Measurements from ENCODE around the gene KCNJ12. TPM values are rescaled to one million over a fixed set of nuclear protein-coding genes. Genes with fewer than 3 reads are reported as not detected.

KCNJ12 gene
- total and polyA plus RNA-seq, 5 donors from 2014 or later = 0.15 TPM; not detected in 4

- peak overlapping the region in 1 of 3 donors; percentile 57 for H3K27ac Mint-ChIP-seq
- DNase-seq = no peak
- H3K27ac ChIP-seq (ENCODE audit: insufficient read depth, low read length, poor library complexity, severe bottlenecking) = no peak overlapping the region
These were observed 18.2 kb upstream of the KCNJ12 start for GRCh38 chr17:21357696-21358656.

GRCh38 chr17:21358682-21359482, 17.3 kb upstream of the KCNJ12 start:
- H3K36me3 ChIP-seq (ENCODE audit: control insufficient read depth, insufficient read depth, low read length) = no peaks in the 10 kb centered on the region
- H3K4me3 Mint-ChIP-seq = no peak overlapping the region
- ATAC-seq (ENCODE audit: low read depth in 2 of 2) (no peak), DNase-seq (no peak)
- H3K36me3 Mint-ChIP-seq = no peaks in the 10 kb centered on the region
- no peak overlapping the region for H3K27ac Mint-ChIP-seq
- H3K9me3 Mint-ChIP-seq = peaks cover 0 to 2% (median 0%) of the 10 kb centered on the region in 7 donors
- no peaks in the 10 kb centered on the region for H3K27me3 ChIP-seq (ENCODE audit: control insufficient read depth, insufficient read depth, low read length)
- no peak overlapping the region for H3K27ac ChIP-seq (ENCODE audit: insufficient read depth, low read length, poor library complexity, severe bottlenecking)
- no peaks in the 10 kb centered on the region for H3K4me1 Mint-ChIP-seq
- no peaks in the 10 kb centered on the region for H3K9me3 ChIP-seq (ENCODE audit: control insufficient read depth in 2 of 2, low read length in 2 of 2)
- no peaks in the 10 kb centered on the region for H3K27me3 Mint-ChIP-seq
- no peaks in the 10 kb centered on the region for H3K4me1 ChIP-seq (ENCODE audit: control insufficient read depth, insufficient read depth, low read length, poor library complexity, severe bottlenecking)
- H3K4me3 ChIP-seq (ENCODE audit: low read depth, low read length) = no peak overlapping the region

More at GRCh38 chr17:21357696-21358656, 18.2 kb upstream of the KCNJ12 start:
- peaks cover 0 to 2% (median 0%) of the 10 kb centered on the region in 7 donors for H3K9me3 Mint-ChIP-seq
- Histone ChIP-seq H3K27me3 (ENCODE audit: control insufficient read depth, insufficient read depth, low read length) (no peaks in the 10 kb centered on the region), H3K4me1 (ENCODE audit: control insufficient read depth, insufficient read depth, low read length, poor library complexity, severe bottlenecking) (no peaks in the 10 kb centered on the region), H3K9me3 (ENCODE audit: control insufficient read depth in 2 of 2, low read length in 2 of 2) (no peaks in the 10 kb centered on the region), H3K36me3 (ENCODE audit: control insufficient read depth, insufficient read depth, low read length) (no peaks in the 10 kb centered on the region), H3K4me3 (ENCODE audit: low read depth, low read length) (no peak overlapping the region)
- H3K27me3 Mint-ChIP-seq = no peaks in the 10 kb centered on the region
- H3K4me3 Mint-ChIP-seq = no peak overlapping the region
- ATAC-seq (ENCODE audit: low read depth in 2 of 2) = no peak
- H3K4me1 Mint-ChIP-seq = no peaks in the 10 kb centered on the region
- H3K36me3 Mint-ChIP-seq = no peaks in the 10 kb centered on the region

- H3K27ac Mint-ChIP-seq = no peak overlapping the region
These were observed 16.7 kb upstream of the KCNJ12 start for GRCh38 chr17:21359483-21359840.

GRCh38 chr17:21360048-21360447, 16.1 kb upstream of the KCNJ12 start:
- H3K27me3 Mint-ChIP-seq = no peaks in the 10 kb centered on the region
- DNase-seq = no peak
- H3K27ac Mint-ChIP-seq = peak overlapping the region in 1 of 3 donors; percentile 37

More at GRCh38 chr17:21359483-21359840, 16.7 kb upstream of the KCNJ12 start:
- H3K27me3 Mint-ChIP-seq = no peaks in the 10 kb centered on the region
- H3K36me3 Mint-ChIP-seq = no peaks in the 10 kb centered on the region
- DNase-seq (no peak), ATAC-seq (ENCODE audit: low read depth in 2 of 2) (no peak)
- H3K27me3 ChIP-seq (ENCODE audit: control insufficient read depth, insufficient read depth, low read length) = no peaks in the 10 kb centered on the region
- H3K36me3 ChIP-seq (ENCODE audit: control insufficient read depth, insufficient read depth, low read length) = no peaks in the 10 kb centered on the region
- H3K9me3 Mint-ChIP-seq = peaks cover 0 to 2% (median 0%) of the 10 kb centered on the region in 7 donors
- no peaks in the 10 kb centered on the region for H3K4me1 Mint-ChIP-seq
- H3K4me1 ChIP-seq (ENCODE audit: control insufficient read depth, insufficient read depth, low read length, poor library complexity, severe bottlenecking) = no peaks in the 10 kb centered on the region
- no peak overlapping the region for H3K4me3 ChIP-seq (ENCODE audit: low read depth, low read length)
- H3K27ac ChIP-seq (ENCODE audit: insufficient read depth, low read length, poor library complexity, severe bottlenecking) = no peak overlapping the region
- H3K4me3 Mint-ChIP-seq = no peak overlapping the region
- no peaks in the 10 kb centered on the region for H3K9me3 ChIP-seq (ENCODE audit: control insufficient read depth in 2 of 2, low read length in 2 of 2)

GRCh38 chr17:21361020-21361809, 14.9 kb upstream of the KCNJ12 start:
- Mint-ChIP-seq H3K27ac (no peak overlapping the region), H3K36me3 (no peaks in the 10 kb centered on the region), H3K4me1 (no peaks in the 10 kb centered on the region), H3K9me3 (peaks cover 0 to 2% (median 0%) of the 10 kb centered on the region in 7 donors), H3K4me3 (no peak overlapping the region), H3K27me3 (no peaks in the 10 kb centered on the region)
- H3K27me3 ChIP-seq (ENCODE audit: control insufficient read depth, insufficient read depth, low read length) = no peaks in the 10 kb centered on the region
- H3K4me3 ChIP-seq (ENCODE audit: low read depth, low read length) = no peak overlapping the region
- H3K27ac ChIP-seq (ENCODE audit: insufficient read depth, low read length, poor library complexity, severe bottlenecking) = no peak overlapping the region
- no peak for ATAC-seq (ENCODE audit: low read depth in 2 of 2)
- no peak for DNase-seq
- no peaks in the 10 kb centered on the region for H3K36me3 ChIP-seq (ENCODE audit: control insufficient read depth, insufficient read depth, low read length)
- no peaks in the 10 kb centered on the region for H3K4me1 ChIP-seq (ENCODE audit: control insufficient read depth, insufficient read depth, low read length, poor library complexity, severe bottlenecking)
- no peaks in the 10 kb centered on the region for H3K9me3 ChIP-seq (ENCODE audit: control insufficient read depth in 2 of 2, low read length in 2 of 2)

More at GRCh38 chr17:21360048-21360447, 16.1 kb upstream of the KCNJ12 start:
- Mint-ChIP-seq H3K36me3 (no peaks in the 10 kb centered on the region), H3K4me1 (no peaks in the 10 kb centered on the region), H3K9me3 (peaks cover 0 to 2% (median 0%) of the 10 kb centered on the region in 7 donors), H3K4me3 (no peak overlapping the region)
- no peak for ATAC-seq (ENCODE audit: low read depth in 2 of 2)
- H3K4me1 ChIP-seq (ENCODE audit: control insufficient read depth, insufficient read depth, low read length, poor library complexity, severe bottlenecking) = no peaks in the 10 kb centered on the region
- no peaks in the 10 kb centered on the region for H3K27me3 ChIP-seq (ENCODE audit: control insufficient read depth, insufficient read depth, low read length)
- H3K4me3 ChIP-seq (ENCODE audit: low read depth, low read length) = no peak overlapping the region
- H3K27ac ChIP-seq (ENCODE audit: insufficient read depth, low read length, poor library complexity, severe bottlenecking) = no peak overlapping the region
- H3K9me3 ChIP-seq (ENCODE audit: control insufficient read depth in 2 of 2, low read length in 2 of 2) = no peaks in the 10 kb centered on the region
- H3K36me3 ChIP-seq (ENCODE audit: control insufficient read depth, insufficient read depth, low read length) = no peaks in the 10 kb centered on the region

- H3K27ac Mint-ChIP-seq = no peak overlapping the region
- H3K27me3 ChIP-seq (ENCODE audit: control insufficient read depth, insufficient read depth, low read length) = no peaks in the 10 kb centered on the region
- no peak overlapping the region for H3K4me3 Mint-ChIP-seq
- peaks cover 7% of the 10 kb centered on the region for H3K27me3 Mint-ChIP-seq
- H3K9me3 ChIP-seq (ENCODE audit: control insufficient read depth in 2 of 2, low read length in 2 of 2) = no peaks in the 10 kb centered on the region
- H3K27ac ChIP-seq (ENCODE audit: insufficient read depth, low read length, poor library complexity, severe bottlenecking) = no peak overlapping the region
- DNase-seq = no peak
- H3K36me3 ChIP-seq (ENCODE audit: control insufficient read depth, insufficient read depth, low read length) = no peaks in the 10 kb centered on the region
- no peak overlapping the region for H3K4me3 ChIP-seq (ENCODE audit: low read depth, low read length)
- no peaks in the 10 kb centered on the region for H3K4me1 Mint-ChIP-seq
- H3K36me3 Mint-ChIP-seq = no peaks in the 10 kb centered on the region
- no peaks in the 10 kb centered on the region for H3K9me3 Mint-ChIP-seq
- no peaks in the 10 kb centered on the region for H3K4me1 ChIP-seq (ENCODE audit: control insufficient read depth, insufficient read depth, low read length, poor library complexity, severe bottlenecking)
- ATAC-seq (ENCODE audit: low read depth in 2 of 2) = no peak
These were observed 13.7 kb upstream of the KCNJ12 start for GRCh38 chr17:21362331-21362931.

Data from CD4-positive, CD25-positive, alpha-beta regulatory T cell (primary cell).